GM23338 (cell line): ENCODE data around the gene KIF21A. TPM values are rescaled to one million over a fixed set of nuclear protein-coding genes. Genes with fewer than 3 reads are reported as not detected.
"Not testable (repeated sequence)": the region's sequence is repeated elsewhere in the genome, so short reads cannot be mapped to it uniquely, and the experiment has no call there.

Source experiments
- ATAC-seq: fragments of 200-7000 bp; cut with Tn5 transposase; 3 replicates; pipeline ENCODE4 v1.9.1; 2020
- DNase-seq: peaks from one replicate; pipeline ENCODE4 v3.0.0-alpha.2; 2015; ENCODE audit warnings: low spot score
- H2AFZ ChIP-seq: fragments of 200-600 bp; sonication (generic); 2 replicates; pipeline ENCODE4 v1.8.0; 2016; ENCODE audit warnings: antibody characterized with exemption, mild to moderate bottlenecking, moderate library complexity
- H3F3A ChIP-seq: fragments of 200-600 bp; sonication (generic); replicated peaks from 2 replicates; pipeline ENCODE4 v1.8.0; 2017; ENCODE audit warnings: antibody characterized with exemption, mixed run types, low read depth
- H3K27ac ChIP-seq: fragments of 200-600 bp; sonication (generic); 2 replicates; pipeline ENCODE4 v1.6.1; 2016; ENCODE audit warnings: low read depth
- H3K27me3 ChIP-seq: fragments of 200-600 bp; sonication (generic); 2 replicates; pipeline ENCODE4 v1.8.0; 2016; ENCODE audit warnings: mild to moderate bottlenecking, mixed run types, moderate library complexity; ENCODE audit not compliant: insufficient read depth
- H3K36me3 ChIP-seq: fragments of 200-600 bp; sonication (generic); 2 replicates; pipeline ENCODE4 v1.8.0; 2016; ENCODE audit warnings: mild to moderate bottlenecking; ENCODE audit not compliant: insufficient read depth
- H3K4me1 ChIP-seq: fragments of 200-600 bp; sonication (generic); 2 replicates; pipeline ENCODE4 v1.8.0; 2016; ENCODE audit warnings: mild to moderate bottlenecking, moderate library complexity; ENCODE audit not compliant: insufficient read depth
- H3K4me2 ChIP-seq: fragments of 200-600 bp; sonication (generic); 2 replicates; pipeline ENCODE4 v1.7.1; 2017; ENCODE audit warnings: mixed run types
- H3K4me3 ChIP-seq: fragments of 200-600 bp; sonication (generic); 2 replicates; pipeline ENCODE4 v1.6.1; 2016; ENCODE audit warnings: mixed run types
- H3K79me2 ChIP-seq: fragments of 200-600 bp; sonication (generic); replicated peaks from 2 replicates; pipeline ENCODE4 v1.8.0; 2017; ENCODE audit warnings: mild to moderate bottlenecking; ENCODE audit not compliant: insufficient read depth
- H3K9me2 ChIP-seq: fragments of 200-600 bp; sonication (generic); 2 replicates; pipeline ENCODE4 v1.8.0; 2017; ENCODE audit not compliant: insufficient read depth
- H4K20me1 ChIP-seq: fragments of 200-600 bp; sonication (generic); replicated peaks from 2 replicates; pipeline ENCODE4 v1.8.0; 2017; ENCODE audit warnings: mild to moderate bottlenecking; ENCODE audit not compliant: insufficient read depth
- H3K27ac Mint-ChIP-seq: 2 replicates; pipeline ENCODE4 v1.8.0; 2020; ENCODE audit warnings: inconsistent platforms, mild to moderate bottlenecking, moderate library complexity, mixed read lengths
- H3K27me3 Mint-ChIP-seq: 3 replicates; pipeline ENCODE4 v1.8.0; 2022; ENCODE audit warnings: low read depth, mild to moderate bottlenecking, moderate library complexity, mixed read lengths, inconsistent platforms; ENCODE audit not compliant: insufficient read depth, poor library complexity
- H3K36me3 Mint-ChIP-seq: 3 replicates; pipeline ENCODE4 v1.8.0; 2021; ENCODE audit warnings: low read depth, mild to moderate bottlenecking, inconsistent platforms, moderate library complexity, mixed read lengths
- H3K4me1 Mint-ChIP-seq: 3 replicates; pipeline ENCODE4 v1.8.0; 2020; ENCODE audit warnings: mild to moderate bottlenecking, inconsistent platforms, mixed read lengths
- H3K4me3 Mint-ChIP-seq: 3 replicates; pipeline ENCODE4 v1.8.0; 2021; ENCODE audit warnings: moderate library complexity, mild to moderate bottlenecking, inconsistent platforms, mixed read lengths
- H3K9me3 Mint-ChIP-seq: 3 replicates; pipeline ENCODE4 v1.8.0; 2020; ENCODE audit warnings: moderate library complexity, mild to moderate bottlenecking, inconsistent platforms, mixed read lengths
- CREB1 ChIP-seq: fragments of 250-450 bp; sonication (Bioruptor Pico); IDR thresholded peaks from 2 replicates; pipeline ENCODE4 v1.5.0; 2020; ENCODE audit warnings: low read depth, mild to moderate bottlenecking, moderate library complexity
- ETS1 ChIP-seq: IDR thresholded peaks from 2 replicates; pipeline ENCODE4 v1.6.1; 2016; ENCODE audit warnings: antibody characterized with exemption
- EZH2 ChIP-seq: fragments of 200-600 bp; sonication (generic); IDR thresholded peaks from one replicate; pipeline ENCODE4 v1.8.0; 2017; ENCODE audit warnings: antibody characterized with exemption, mild to moderate bottlenecking, low read depth; ENCODE audit not compliant: unreplicated experiment
- EZH2phosphoT487 ChIP-seq: fragments of 200-600 bp; sonication (generic); IDR thresholded peaks from one replicate; pipeline ENCODE4 v1.8.1; 2018; ENCODE audit warnings: antibody characterized with exemption; ENCODE audit not compliant: unreplicated experiment
- JUNB ChIP-seq: IDR thresholded peaks from one replicate; pipeline ENCODE4 v1.6.1; 2016; ENCODE audit warnings: antibody characterized with exemption; ENCODE audit not compliant: unreplicated experiment
- REST ChIP-seq: IDR thresholded peaks from one replicate; pipeline ENCODE4 v1.6.1; 2018; ENCODE audit warnings: antibody characterized with exemption; ENCODE audit not compliant: unreplicated experiment
- ZNF114 ChIP-seq: fragments of 250-450 bp; sonication (Bioruptor Pico); IDR thresholded peaks from 2 replicates; pipeline ENCODE4 v1.5.0; 2020; ENCODE audit warnings: mild to moderate bottlenecking, moderate library complexity
- ZNF331 ChIP-seq: fragments of 250-450 bp; sonication (Bioruptor Pico); IDR thresholded peaks from 2 replicates; pipeline ENCODE4 v1.5.0; 2020; ENCODE audit warnings: low read depth, mild to moderate bottlenecking, moderate library complexity
- polyA plus RNA-seq: library from polyadenylated mRNA; unstranded; fragments of >200 nt; fragmentation: Nextera tagmentation; extraction: Ambion mirVana; gene quantifications from 2 replicates; pipeline ENCODE4 v1.2.1, GENCODE V29; 2016
- total RNA-seq: library from RNA; depleted of rRNA; stranded (reverse); fragments of >200 nt; shearing (Covaris generic); gene quantifications from 2 replicates; pipeline ENCODE4 v1.2.3, GENCODE V29; 2014
- TF ChIP-seq, protein P1 (sequence below), 2 experiments: fragments of 200-600 bp in 1 of 2; sonication (generic) in 1 of 2; conservative IDR thresholded peaks; 2 replicates each; pipeline versions ENCODE4 v1.5.1 to v1.6.1; 2016 to 2017; ENCODE audit warnings: antibody characterized with exemption in 2 of 2, low read depth in 2 of 2, mild to moderate bottlenecking in 2 of 2, moderate library complexity in 1 of 2

The KIF21A gene
- total and polyA plus RNA-seq, 2 experiments from 2014 or later = 28.8 to 32.0 TPM

GRCh38 chr12:39476894-39477293 lies 34.0 kb upstream of the KIF21A start:
- H3K27ac Mint-ChIP-seq = no peak overlapping the region
- peaks cover 27% of the 10 kb centered on the region for H3K36me3 Mint-ChIP-seq
- Histone ChIP-seq H4K20me1 (no peaks in the 10 kb centered on the region), H3K4me1 (no peaks in the 10 kb centered on the region), H3K27ac (no peak overlapping the region), H3K79me2 (no peaks in the 10 kb centered on the region), H3K36me3 (no peaks in the 10 kb centered on the region), H3K27me3 (no peaks in the 10 kb centered on the region), H3K9me2 (no peaks in the 10 kb centered on the region), H3F3A (no peaks in the 10 kb centered on the region), H2AFZ (no peak overlapping the region), H3K4me3 (no peak overlapping the region), H3K4me2 (no peak overlapping the region)
- no peaks in the 10 kb centered on the region for H3K4me1 Mint-ChIP-seq
- no peak overlapping the region for H3K4me3 Mint-ChIP-seq
- H3K27me3 Mint-ChIP-seq = no peaks in the 10 kb centered on the region
- DNase-seq = no peak
- no peak for TF ChIP-seq ZNF331
- TF ChIP-seq JUNB = no peak
- no peak for TF ChIP-seq ZNF114 (CRISPR knock-in tag)
- TF ChIP-seq ETS1 = no peak
- no peak for TF ChIP-seq EZH2
- peaks cover 46% of the 10 kb centered on the region for H3K9me3 Mint-ChIP-seq
- ATAC-seq = no peak

DNA sequence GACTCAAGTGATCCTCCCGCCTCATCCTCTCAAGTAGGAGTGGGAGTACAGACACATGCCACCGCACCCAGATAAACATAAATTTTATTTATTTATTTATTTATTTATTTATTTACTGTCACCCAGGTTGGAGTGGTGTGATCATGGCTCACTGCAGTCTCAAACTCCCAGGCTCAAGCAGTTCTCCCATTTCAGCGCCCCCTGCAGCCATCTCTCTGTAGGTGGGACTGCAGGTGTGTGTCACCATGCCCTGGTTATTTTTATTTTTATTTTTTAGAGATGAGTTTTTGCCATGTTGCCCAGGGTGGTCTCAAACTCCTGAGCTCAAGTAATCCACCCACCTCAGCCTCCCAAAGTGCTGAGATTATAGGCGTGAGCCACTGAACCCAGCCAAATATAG lies 33.2 kb upstream of the KIF21A start:
- Mint-ChIP-seq H3K4me3 (no peak overlapping the region), H3K36me3 (peaks cover 27% of the 10 kb centered on the region), H3K9me3 (peaks cover 48% of the 10 kb centered on the region), H3K27me3 (no peaks in the 10 kb centered on the region), H3K27ac (no peak overlapping the region), H3K4me1 (no peaks in the 10 kb centered on the region)
- H3K27ac ChIP-seq = no peak overlapping the region
- H3F3A ChIP-seq = no peaks in the 10 kb centered on the region
- H3K9me2 ChIP-seq = no peaks in the 10 kb centered on the region
- no peak for TF ChIP-seq CREB1 (CRISPR knock-in tag)
- no peak for TF ChIP-seq EZH2
- TF ChIP-seq, protein P1, sequence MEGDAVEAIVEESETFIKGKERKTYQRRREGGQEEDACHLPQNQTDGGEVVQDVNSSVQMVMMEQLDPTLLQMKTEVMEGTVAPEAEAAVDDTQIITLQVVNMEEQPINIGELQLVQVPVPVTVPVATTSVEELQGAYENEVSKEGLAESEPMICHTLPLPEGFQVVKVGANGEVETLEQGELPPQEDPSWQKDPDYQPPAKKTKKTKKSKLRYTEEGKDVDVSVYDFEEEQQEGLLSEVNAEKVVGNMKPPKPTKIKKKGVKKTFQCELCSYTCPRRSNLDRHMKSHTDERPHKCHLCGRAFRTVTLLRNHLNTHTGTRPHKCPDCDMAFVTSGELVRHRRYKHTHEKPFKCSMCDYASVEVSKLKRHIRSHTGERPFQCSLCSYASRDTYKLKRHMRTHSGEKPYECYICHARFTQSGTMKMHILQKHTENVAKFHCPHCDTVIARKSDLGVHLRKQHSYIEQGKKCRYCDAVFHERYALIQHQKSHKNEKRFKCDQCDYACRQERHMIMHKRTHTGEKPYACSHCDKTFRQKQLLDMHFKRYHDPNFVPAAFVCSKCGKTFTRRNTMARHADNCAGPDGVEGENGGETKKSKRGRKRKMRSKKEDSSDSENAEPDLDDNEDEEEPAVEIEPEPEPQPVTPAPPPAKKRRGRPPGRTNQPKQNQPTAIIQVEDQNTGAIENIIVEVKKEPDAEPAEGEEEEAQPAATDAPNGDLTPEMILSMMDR (conservative IDR thresholded peaks at IDR 0.05; ENCODE audit: low read depth in 2 of 2) = peak in 1 of 2 experiments; percentile 24; a peak in 1 of 4 replicates
- no peak for TF ChIP-seq REST
- TF ChIP-seq ZNF114 (CRISPR knock-in tag) = no peak
- no peak for TF ChIP-seq ZNF331
- no peak for TF ChIP-seq EZH2phosphoT487
- H3K4me1 ChIP-seq = no peaks in the 10 kb centered on the region
- H3K79me2 ChIP-seq = no peaks in the 10 kb centered on the region
- DNase-seq = no peak
- H2AFZ ChIP-seq = no peak overlapping the region
- no peak overlapping the region for H3K4me3 ChIP-seq
- no peak for ATAC-seq
- no peaks in the 10 kb centered on the region for H3K27me3 ChIP-seq
- no peaks in the 10 kb centered on the region for H3K36me3 ChIP-seq
- H3K4me2 ChIP-seq = no peak overlapping the region
- H4K20me1 ChIP-seq = no peaks in the 10 kb centered on the region

GRCh38 chr12:39475136-39475535 lies 32.2 kb upstream of the KIF21A start:
- H3F3A ChIP-seq, ATAC-seq, H3K4me2 ChIP-seq, H3K79me2 ChIP-seq, H3K27me3 ChIP-seq, H3K4me1 ChIP-seq, DNase-seq, H3K27ac ChIP-seq, H2AFZ ChIP-seq, H3K4me3 ChIP-seq, H3K27ac Mint-ChIP-seq, H3K9me2 ChIP-seq, H3K4me1 Mint-ChIP-seq, H4K20me1 ChIP-seq, H3K36me3 ChIP-seq, H3K4me3 Mint-ChIP-seq, H3K27me3 Mint-ChIP-seq: not testable (repeated sequence)
- H3K9me3 Mint-ChIP-seq = peaks cover 53% of the 10 kb centered on the region
- H3K36me3 Mint-ChIP-seq = peaks cover 27% of the 10 kb centered on the region
